Adrenal gland (tissue), 5 donors: ENCODE measurements around the gene PGS1.

Source experiments
- CTCF ChIP-seq, 6 experiments: fragments of 450-650 bp in 4 of 6; fragments of 200-600 bp in 2 of 6; sonication (generic) in 1 of 6; IDR thresholded peaks; 1 replicate in 5 of 6; 2 replicates in 1 of 6; pipeline versions ENCODE4 v1.5.1 to v1.8.0; 2016 to 2021; ENCODE audit warnings: antibody characterized with exemption in 6 of 6, mild to moderate bottlenecking in 2 of 6, moderate library complexity in 1 of 6
- POLR2A ChIP-seq, 2 donors: fragments of 450-650 bp; IDR thresholded peaks; one replicate each; pipeline ENCODE4 v1.6.1; 2017; ENCODE audit warnings: antibody characterized with exemption in 2 of 2, mild to moderate bottlenecking in 2 of 2, moderate library complexity in 1 of 2
- donor health status: DM: no; HTN: no; CAD: no.

- TF ChIP-seq CTCF (IDR thresholded peaks at IDR 0.05) (no peak), POLR2A (IDR thresholded peaks at IDR 0.05) (no peak)
Measured at GRCh38 chr17:78401891-78402290, 23.4 kb downstream of the PGS1 start.
